Smooth muscle cell (in vitro differentiated cells): ENCODE data around the gene DDR2. TPM values are rescaled to one million over a fixed set of nuclear protein-coding genes. Genes with fewer than 3 reads are reported as not detected.

Source experiments
- DNase-seq: peaks from one replicate; lab custom pipeline; 2025; ENCODE audit not compliant: unreplicated experiment; lab: John Stamatoyannopoulos, UW
- H2AFZ ChIP-seq: fragments of 200-600 bp; sonication (generic); 2 replicates; pipeline ENCODE4 v1.6.0; 2016; ENCODE audit warnings: antibody characterized with exemption, low read depth, mild to moderate bottlenecking
- H3F3A ChIP-seq: fragments of 200-600 bp; sonication (generic); 2 replicates; pipeline ENCODE4 v1.6.0; 2017; ENCODE audit warnings: antibody characterized with exemption, low read depth
- H3K27ac ChIP-seq: fragments of 200-600 bp; sonication (generic); 2 replicates; pipeline ENCODE4 v1.5.1; 2016; ENCODE audit warnings: low read depth, mild to moderate bottlenecking
- H3K27me3 ChIP-seq: fragments of 200-600 bp; sonication (generic); 2 replicates; pipeline ENCODE4 v1.6.1; 2016; ENCODE audit warnings: low read depth, mild to moderate bottlenecking
- H3K36me3 ChIP-seq: fragments of 200-600 bp; sonication (generic); 2 replicates; pipeline ENCODE4 v1.5.1; 2016; ENCODE audit warnings: low read depth
- H3K4me1 ChIP-seq: fragments of 200-600 bp; sonication (generic); 2 replicates; pipeline ENCODE4 v1.5.1; 2016; ENCODE audit warnings: low read depth
- H3K4me2 ChIP-seq: fragments of 200-600 bp; sonication (generic); 2 replicates; pipeline ENCODE4 v1.6.0; 2016; ENCODE audit warnings: mild to moderate bottlenecking
- H3K4me3 ChIP-seq: fragments of 200-600 bp; sonication (generic); 2 replicates; pipeline ENCODE4 v1.5.1; 2016; ENCODE audit warnings: mild to moderate bottlenecking
- H3K79me2 ChIP-seq: fragments of 200-600 bp; sonication (generic); 2 replicates; pipeline ENCODE4 v1.6.0; 2016; ENCODE audit warnings: low read depth, mild to moderate bottlenecking
- H3K9ac ChIP-seq: fragments of 200-600 bp; sonication (generic); 2 replicates; pipeline ENCODE4 v1.6.0; 2016; ENCODE audit warnings: low read depth
- H3K9me3 ChIP-seq: fragments of 200-600 bp; sonication (generic); replicated peaks from 2 replicates; pipeline ENCODE4 v1.5.1; 2016; ENCODE audit warnings: low read depth
- H4K20me1 ChIP-seq: fragments of 200-600 bp; sonication (generic); 2 replicates; pipeline ENCODE4 v1.6.0; 2016; ENCODE audit warnings: low read depth
- CTCF ChIP-seq: fragments of 200-600 bp; sonication (generic); IDR thresholded peaks from 2 replicates; pipeline ENCODE4 v1.5.1; 2017; ENCODE audit warnings: borderline replicate concordance, mild to moderate bottlenecking, antibody characterized with exemption; ENCODE audit not compliant: insufficient read depth, poor library complexity, severe bottlenecking
- WGBS: methylation state at CpG from one replicate; pipeline ENCODE4 v1.1.7; 2016; ENCODE audit warnings: low lambda C conversion rate; 5-methylcytosine and 5-hydroxymethylcytosine counted together
- polyA plus RNA-seq: library from polyadenylated mRNA; unstranded; fragments of >200 nt; fragmentation: Nextera tagmentation; extraction: Ambion mirVana; gene quantifications from 2 replicates; pipeline ENCODE4 v1.2.1, GENCODE V29; 2016
- small RNA-seq: library from RNA; depleted of rRNA; stranded (forward); fragments of <200 nt; gene quantifications from one replicate; pipeline ENCODE3, GENCODE V24; 2014
- total RNA-seq: library from RNA; depleted of rRNA; stranded (reverse); fragments of >200 nt; gene quantifications from 2 replicates; pipeline ENCODE4 v1.2.3, GENCODE V29; 2014

DDR2 gene
- total and polyA plus RNA-seq, 2 experiments from 2014 or later, result 13.3 to 24.5 TPM

GRCh38 chr1:162829268-162829667 is 197.0 kb downstream of the DDR2 start:
- no peaks in the 10 kb centered on the region for H4K20me1 ChIP-seq
- 95% methylated on average over 1 of the region's 1 CpG for WGBS
- H3K27me3 ChIP-seq, result peaks cover 13% of the 10 kb centered on the region
- no peak overlapping the region for H3K4me2 ChIP-seq
- no peak overlapping the region for H3K9ac ChIP-seq
- DNase-seq, result no peak
- no peaks in the 10 kb centered on the region for H3K36me3 ChIP-seq
- no peaks in the 10 kb centered on the region for H3K4me1 ChIP-seq
- H3K9me3 ChIP-seq, result no peaks in the 10 kb centered on the region
- H3K79me2 ChIP-seq, result no peaks in the 10 kb centered on the region
- H2AFZ ChIP-seq, result no peak overlapping the region
- no peak overlapping the region for H3K4me3 ChIP-seq
- TF ChIP-seq CTCF, result no peak
- H3K27ac ChIP-seq, result no peak overlapping the region
- no peaks in the 10 kb centered on the region for H3F3A ChIP-seq

- no peak overlapping the region for H3K4me2 ChIP-seq
- no peaks in the 10 kb centered on the region for H3K9me3 ChIP-seq
- H2AFZ ChIP-seq, result no peak overlapping the region
- H3K36me3 ChIP-seq, result no peaks in the 10 kb centered on the region
- H3F3A ChIP-seq, result no peaks in the 10 kb centered on the region
- TF ChIP-seq CTCF, result no peak
- no peaks in the 10 kb centered on the region for H4K20me1 ChIP-seq
- H3K27me3 ChIP-seq, result peaks cover 13% of the 10 kb centered on the region
- no peaks in the 10 kb centered on the region for H3K79me2 ChIP-seq
- no peak for DNase-seq
- H3K4me3 ChIP-seq, result no peak overlapping the region
- H3K27ac ChIP-seq, result no peak overlapping the region
- no peak overlapping the region for H3K9ac ChIP-seq
- no peaks in the 10 kb centered on the region for H3K4me1 ChIP-seq
- 61% methylated on average over 3 of the region's 3 CpGs for WGBS
These were observed 200.2 kb downstream of the DDR2 start for GRCh38 chr1:162832470-162832869.

GRCh38 chr1:162835157-162835899 is 203.1 kb downstream of the DDR2 start:
- TF ChIP-seq CTCF, result no peak
- Histone ChIP-seq H4K20me1 (no peaks in the 10 kb centered on the region), H3K27me3 (no peaks in the 10 kb centered on the region), H3K36me3 (no peaks in the 10 kb centered on the region), H3K4me1 (no peaks in the 10 kb centered on the region), H3K9me3 (peaks cover 6% of the 10 kb centered on the region), H3K9ac (no peak overlapping the region), H3K4me2 (no peak overlapping the region), H3K4me3 (no peak overlapping the region), H3F3A (no peaks in the 10 kb centered on the region), H3K27ac (no peak overlapping the region), H3K79me2 (no peaks in the 10 kb centered on the region), H2AFZ (no peak overlapping the region)
- WGBS, result 80% methylated on average over 3 of the region's 3 CpGs
- DNase-seq, result no peak

Small RNAs within 50 kb of the gene (small RNA-seq; reads per million reads assigned to genes)
- not detected for gene RN7SL861P

Other genes with a start within 250 kb of the DDR2 start
- not detected in 2 replicates for gene SH2D1B, start 220.3 kb upstream of the DDR2 start, total RNA-seq
- not detected in 2 replicates for gene SH2D1B, start 220.3 kb upstream of the DDR2 start, polyA plus RNA-seq
- 30.1 and 39.0 TPM in 2 replicates for gene UHMK1, start 134.6 kb upstream of the DDR2 start, total RNA-seq
- 4.8 and 6.1 TPM in 2 replicates for gene UHMK1, start 134.6 kb upstream of the DDR2 start, polyA plus RNA-seq
- 83.8 and 92.4 TPM in 2 replicates for gene UAP1, start 70.7 kb upstream of the DDR2 start, total RNA-seq
- gene UAP1, start 70.7 kb upstream of the DDR2 start, polyA plus RNA-seq, result 57.4 and 64.2 TPM in 2 replicates
- gene HSD17B7, start 158.2 kb downstream of the DDR2 start, total RNA-seq, result 15.5 and 18.9 TPM in 2 replicates
- 11.6 and 12.4 TPM in 2 replicates for gene HSD17B7, start 158.2 kb downstream of the DDR2 start, polyA plus RNA-seq
- gene CCDC190, start 228.7 kb downstream of the DDR2 start, total RNA-seq, result not detected in 2 replicates
- gene CCDC190, start 228.7 kb downstream of the DDR2 start, polyA plus RNA-seq, result 0.27 TPM in 1 of 2 replicates, not detected in the other